ENCODE results near the gene TCFL5. TPM values are rescaled to one million over a fixed set of nuclear protein-coding genes. Genes with fewer than 3 reads are reported as not detected.

Gene TCFL5
- total RNA-seq, 1 experiment from 2014 or later, result 10.8 TPM

- H3K4me3 Mint-ChIP-seq (ENCODE audit: unreplicated experiment), result no peak overlapping the region
- ChIA-PET CTCF (interaction anchor here (1.5 kb wide), 1 partner anchor 9 kb away, joined by 15 read pairs; no protein-coding TSS in a partner anchor), POLR2A (no interaction called here)
- no TSS peak for BruUV-seq (replicated peaks)
- no peak for DNase-seq (ENCODE audit: unreplicated experiment)
- TF ChIP-seq CTCF (IDR thresholded peaks at IDR 0.05; ENCODE audit: unreplicated experiment), result no peak
- no peaks in the 10 kb centered on the region for H3K9me3 Mint-ChIP-seq (ENCODE audit: unreplicated experiment)
- intact Hi-C loops (cut with micrococcal nuclease), result no loop called here
- peaks cover 5% of the 10 kb centered on the region for H3K4me1 Mint-ChIP-seq (ENCODE audit: insufficient read depth, unreplicated experiment)
- H3K36me3 Mint-ChIP-seq (ENCODE audit: insufficient read depth, unreplicated experiment), result peaks cover 24% of the 10 kb centered on the region
- no peaks in the 10 kb centered on the region for H3K27me3 Mint-ChIP-seq (ENCODE audit: insufficient read depth, unreplicated experiment)
- no peak overlapping the region for H3K27ac Mint-ChIP-seq (ENCODE audit: low read depth, unreplicated experiment)
Observed at GRCh38 chr20:62799036-62799435, 62.6 kb downstream of the TCFL5 start.

GRCh38 chr20:62797671-62798532, 63.7 kb downstream of the TCFL5 start:
- no peak for TF ChIP-seq CTCF (IDR thresholded peaks at IDR 0.05; ENCODE audit: unreplicated experiment)
- Mint-ChIP-seq H3K4me1 (ENCODE audit: insufficient read depth, unreplicated experiment) (peaks cover 9% of the 10 kb centered on the region), H3K27ac (ENCODE audit: low read depth, unreplicated experiment) (peak overlapping the region; percentile 73), H3K4me3 (ENCODE audit: unreplicated experiment) (peak overlapping the region; percentile 67), H3K27me3 (ENCODE audit: insufficient read depth, unreplicated experiment) (no peaks in the 10 kb centered on the region), H3K36me3 (ENCODE audit: insufficient read depth, unreplicated experiment) (peaks cover 24% of the 10 kb centered on the region), H3K9me3 (ENCODE audit: unreplicated experiment) (no peaks in the 10 kb centered on the region)
- intact Hi-C loops (cut with micrococcal nuclease), result no loop called here
- no peak for DNase-seq (ENCODE audit: unreplicated experiment)
- POLR2A ChIA-PET, result interaction anchor here (0.6 to 1.2 kb wide), 4 partner anchors 10 to 411 kb away, joined by 3 read pairs; partner anchors contain the start of gene RPS21
- CTCF ChIA-PET, result interaction anchor here (1.2 to 1.5 kb wide), 2 partner anchors 10 to 11 kb away, joined by 5 to 15 read pairs; no protein-coding TSS in a partner anchor
- no TSS peak for BruUV-seq (replicated peaks)

GRCh38 chr20:62796699-62797491, 64.7 kb downstream of the TCFL5 start:
- Mint-ChIP-seq H3K27ac (ENCODE audit: low read depth, unreplicated experiment) (peak overlapping the region; percentile 73), H3K4me1 (ENCODE audit: insufficient read depth, unreplicated experiment) (peaks cover 9% of the 10 kb centered on the region), H3K9me3 (ENCODE audit: unreplicated experiment) (no peaks in the 10 kb centered on the region), H3K36me3 (ENCODE audit: insufficient read depth, unreplicated experiment) (peaks cover 28% of the 10 kb centered on the region), H3K27me3 (ENCODE audit: insufficient read depth, unreplicated experiment) (no peaks in the 10 kb centered on the region), H3K4me3 (ENCODE audit: unreplicated experiment) (peak overlapping the region; percentile 67)
- POLR2A ChIA-PET, result interaction anchor here (0.6 to 4.2 kb wide), 31 partner anchors 8 to 845 kb away, joined by 3 to 44 read pairs (median 4); partner anchors contain the start of genes DIDO1, GID8, OGFR and RPS21
- CTCF ChIA-PET, result interaction anchor here (1.0 to 1.2 kb wide), 2 partner anchors 12 to 180 kb away, joined by 3 to 5 read pairs; no protein-coding TSS in a partner anchor
- no TSS peak for BruUV-seq (replicated peaks)
- no peak for TF ChIP-seq CTCF (IDR thresholded peaks at IDR 0.05; ENCODE audit: unreplicated experiment)
- no peak for DNase-seq (ENCODE audit: unreplicated experiment)
- intact Hi-C loops (cut with micrococcal nuclease), result no loop called here

Data from MCF 10A (cell line).